ENCODE results near the gene DPH7. TPM values are rescaled to one million over a fixed set of nuclear protein-coding genes. Genes with fewer than 3 reads are reported as not detected.

Gene DPH7
- 24.0 to 31.8 TPM (median 29.8 TPM) in 5 replicates for total RNA-seq (2022; extraction: Qiagen RNA extraction)

GRCh38 chr9:137578518-137579258 lies at the start of gene DPH7:
DPH7 (minus strand) TSS chr9:137578925; CDS start chr9:137578777, 148 bp downstream.

GRCh38 chr9:137618105-137619067 lies 39.7 kb upstream of the DPH7 start, which contains the start of gene EHMT1:
EHMT1 (plus strand) TSS chr9:137619005; CDS start chr9:137619029, 24 bp downstream.

GRCh38 chr9:137605121-137606004 lies 26.6 kb upstream of the DPH7 start, which contains the start of gene ARRDC1:
ARRDC1 (plus strand) TSS chr9:137605686; CDS start chr9:137605718, 32 bp downstream.

GRCh38 chr9:137590469-137591383 lies 12.0 kb upstream of the DPH7 start, which contains the start of gene ZMYND19:
ZMYND19 (minus strand) TSS chr9:137590512; CDS start chr9:137590263, 249 bp downstream.

GRCh38 chr9:137551264-137552021 lies 27.3 kb downstream of the DPH7 start, which contains the start of gene MRPL41:
MRPL41 (plus strand) TSS chr9:137551879; CDS start chr9:137552082, 203 bp downstream.

GRCh38 chr9:137550231-137550621 lies 28.5 kb downstream of the DPH7 start, which contains the start of gene PNPLA7:
PNPLA7 (minus strand) TSS chr9:137550402; CDS start chr9:137550197, 205 bp downstream.

Other genes with a start within 250 kb of the DPH7 start
- gene EXD3, start 155.8 kb downstream of the DPH7 start, total RNA-seq (2022; extraction: Qiagen RNA extraction) = 4.9 to 7.8 TPM (median 7.0 TPM) in 5 replicates
- gene NOXA1, start 155.5 kb downstream of the DPH7 start, total RNA-seq (2022; extraction: Qiagen RNA extraction) = 0.78 to 2.3 TPM (median 2.0 TPM) in 5 replicates
- 0.21 to 0.27 TPM (median 0.24 TPM) in 5 replicates for gene ENTPD8, start 137.6 kb downstream of the DPH7 start, total RNA-seq (2022; extraction: Qiagen RNA extraction)
- 30.7 to 47.3 TPM (median 43.7 TPM) in 5 replicates for gene NSMF, start 119.6 kb downstream of the DPH7 start, total RNA-seq (2022; extraction: Qiagen RNA extraction)
- 0.37 to 1.1 TPM (median 0.76 TPM) in 5 replicates for gene PNPLA7, start 28.5 kb downstream of the DPH7 start, total RNA-seq (2022; extraction: Qiagen RNA extraction)
- gene MRPL41, start 27.0 kb downstream of the DPH7 start, total RNA-seq (2022; extraction: Qiagen RNA extraction) = 45.9 to 97.5 TPM (median 93.9 TPM) in 5 replicates
- 39.2 to 57.2 TPM (median 54.5 TPM) in 5 replicates for gene ZMYND19, start 11.6 kb upstream of the DPH7 start, total RNA-seq (2022; extraction: Qiagen RNA extraction)
- 22.7 to 40.3 TPM (median 37.1 TPM) in 5 replicates for gene ARRDC1, start 26.8 kb upstream of the DPH7 start, total RNA-seq (2022; extraction: Qiagen RNA extraction)
- gene EHMT1, start 40.1 kb upstream of the DPH7 start, total RNA-seq (2022; extraction: Qiagen RNA extraction) = 36.1 to 43.1 TPM (median 42.8 TPM) in 5 replicates